ENCODE measurements around the gene OAS2.

OAS2 gene

DNA sequence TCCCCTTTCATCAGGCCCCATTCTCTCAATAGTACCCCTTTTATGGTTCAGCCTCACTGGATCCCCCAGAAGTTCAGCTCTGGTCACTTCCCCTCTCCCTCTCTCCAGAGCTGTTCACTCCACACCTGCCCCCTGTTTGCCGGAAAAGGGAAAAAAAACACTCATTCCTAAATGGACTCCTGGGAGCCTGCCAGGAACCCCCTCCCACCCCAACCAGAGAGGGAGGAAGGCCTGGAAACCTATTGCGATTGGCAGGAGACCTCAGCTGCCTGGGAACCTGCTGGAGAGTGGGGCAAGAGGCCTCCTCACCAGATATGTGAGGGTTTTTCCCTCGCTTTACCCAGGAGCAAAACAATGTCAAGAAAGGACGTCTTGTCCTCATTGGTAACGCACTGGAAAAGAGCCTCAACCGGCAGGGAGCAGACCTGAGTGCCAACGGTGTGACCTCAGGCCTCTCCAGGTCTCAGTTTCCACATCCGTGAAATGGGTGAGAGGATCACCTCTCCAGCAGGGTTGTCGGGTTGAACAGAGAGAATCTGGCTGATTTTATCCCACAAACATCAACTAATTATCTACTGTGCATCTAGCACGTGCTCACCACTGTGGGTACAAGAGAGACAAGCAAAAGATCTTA is 82.9 kb downstream of the OAS2 start:
- DNase-seq, result no peak

Data from CD4-positive, alpha-beta T cell treated with Interleukin-1 beta for 1 hour (primary cell).